HCT116 (cell line): Measurements from ENCODE around the gene HOXB7. TPM values are rescaled to one million over a fixed set of nuclear protein-coding genes. Genes with fewer than 3 reads are reported as not detected.

Experiments used
- ATAC-seq: fragments of 200-7000 bp; cut with Tn5 transposase; 2 replicates; pipeline ENCODE4 v1.9.1; 2020; ENCODE audit warnings: mild to moderate bottlenecking, moderate library complexity
- BruUV-seq: library from RNA; stranded (reverse); fragments of 400-500 nt; replicated peaks from 2 replicates; lab custom pipeline; 2021; lab: Mats Ljungman, UMichigan
- CTCF ChIA-PET: fragments of 300-600 bp; sonication (Branson Sonifier 250); formaldehyde crosslinking; loops from one replicate; lab custom pipeline; 2021; ENCODE audit warnings: antibody characterized with exemption; lab: Charles Lee
- POLR2A ChIA-PET: fragments of 300-600, 350-600 bp; sonication (Branson Sonifier 250); formaldehyde crosslinking; loops from one replicate; lab custom pipeline; 2021; ENCODE audit warnings: antibody characterized with exemption; lab: Charles Lee
- RAD21 ChIA-PET, 2 experiments: fragments of 300-600 bp; sonication (Branson Sonifier 250); formaldehyde crosslinking; loops; one replicate each; lab custom pipeline; 2023; ENCODE audit warnings: low total read pairs in 2 of 2; ENCODE audit not compliant: uncharacterized antibody in 2 of 2, unreplicated experiment in 2 of 2, low non-redundant PET in 1 of 2; lab: Charles Lee
- DNase-seq: peaks from one replicate; pipeline ENCODE4 v3.0.0-alpha.2; 2010; ENCODE audit warnings: low read depth, low spot score
- H2AFZ ChIP-seq: fragments of 200-600 bp; shearing (Covaris generic), sonication (generic); 2 replicates; pipeline ENCODE4 v1.6.1; 2017; ENCODE audit warnings: low read depth, mixed run types, mixed read lengths, antibody characterized with exemption, low read length; ENCODE audit not compliant: poor library complexity, severe bottlenecking
- H3K27ac ChIP-seq: 2 replicates; pipeline ENCODE4 v1.5.1; 2012; ENCODE audit warnings: low read depth, low read length
- H3K27me3 ChIP-seq: fragments of 200-600 bp; sonication (generic); 2 replicates; pipeline ENCODE4 v1.6.1; 2016; ENCODE audit warnings: mixed run types, low read length, mixed read lengths; ENCODE audit not compliant: insufficient read depth
- H3K36me3 ChIP-seq, 2 experiments: fragments of 200-500 bp in 1 of 2; fragments of 200-600 bp in 1 of 2; sonication (Bioruptor generic) in 1 of 2; sonication (generic) in 1 of 2; 2 replicates each; pipeline versions ENCODE4 v1.5.1 to v1.6.1; 2014 to 2016; ENCODE audit warnings: low read length in 2 of 2, inconsistent platforms in 1 of 2, mixed read lengths in 1 of 2, mixed run types in 1 of 2; ENCODE audit not compliant: insufficient read depth in 2 of 2, control insufficient read depth in 1 of 2
- H3K4me1 ChIP-seq, 2 experiments: fragments of 200-600 bp in 1 of 2; sonication (generic) in 1 of 2; 2 replicates each; pipeline versions ENCODE4 v1.5.1 to v1.6.1; 2012 to 2017; ENCODE audit warnings: low read length in 2 of 2, inconsistent platforms in 1 of 2, mild to moderate bottlenecking in 1 of 2, mixed read lengths in 1 of 2, mixed run types in 1 of 2, moderate library complexity in 1 of 2; ENCODE audit not compliant: insufficient read depth in 2 of 2, control insufficient read depth in 1 of 2
- H3K4me2 ChIP-seq: fragments of 200-600 bp; sonication (generic); 2 replicates; pipeline ENCODE4 v1.6.1; 2017; ENCODE audit warnings: mixed run types, low read length, mixed read lengths
- H3K4me3 ChIP-seq, 2 experiments: fragments of 200-600 bp in 1 of 2; sonication (generic) in 1 of 2; replicated peaks in 1 of 2; 2 replicates each; pipeline ENCODE4 v1.5.1; 2011 to 2016; ENCODE audit warnings: low read length in 2 of 2, control low read depth in 1 of 2, low read depth in 1 of 2, mild to moderate bottlenecking in 1 of 2, mixed read lengths in 1 of 2, mixed run types in 1 of 2
- H3K79me2 ChIP-seq: fragments of 200-600 bp; sonication (generic); 2 replicates; pipeline ENCODE4 v1.6.1; 2017; ENCODE audit warnings: mild to moderate bottlenecking, mixed run types, low read length, moderate library complexity, mixed read lengths; ENCODE audit not compliant: insufficient read depth
- H3K9ac ChIP-seq: fragments of 200-600 bp; sonication (generic); 2 replicates; pipeline ENCODE4 v1.6.1; 2016; ENCODE audit warnings: low read length, mixed read lengths
- H3K9me2 ChIP-seq: fragments of 200-600 bp; sonication (generic), shearing (Covaris generic); 2 replicates; pipeline ENCODE4 v1.6.1; 2017; ENCODE audit warnings: mixed run types, mild to moderate bottlenecking, moderate library complexity; ENCODE audit not compliant: insufficient read depth
- H3K9me3 ChIP-seq, 2 experiments: fragments of 200-500 bp in 1 of 2; fragments of 200-600 bp in 1 of 2; sonication (Bioruptor generic) in 1 of 2; sonication (generic) in 1 of 2; 2 replicates each; pipeline ENCODE4 v1.6.1; 2014 to 2017; ENCODE audit warnings: low read length in 2 of 2, mixed read lengths in 2 of 2, inconsistent platforms in 1 of 2, low read depth in 1 of 2, mild to moderate bottlenecking in 1 of 2, mixed run types in 1 of 2, moderate library complexity in 1 of 2; ENCODE audit not compliant: control insufficient read depth in 1 of 2, insufficient read depth in 1 of 2
- H4K20me1 ChIP-seq: fragments of 200-600 bp; sonication (generic), shearing (Covaris generic); 2 replicates; pipeline ENCODE4 v1.6.1; 2017; ENCODE audit warnings: mixed run types, mild to moderate bottlenecking, moderate library complexity; ENCODE audit not compliant: insufficient read depth
- CTCF ChIP-seq, 3 experiments: fragments of 200-600 bp in 1 of 3; sonication (generic) in 1 of 3; IDR thresholded peaks in 2 of 3; conservative IDR thresholded peaks in 1 of 3; 2 replicates each; pipeline ENCODE4 v1.5.1; 2012 to 2017; ENCODE audit warnings: low read depth in 2 of 3, low read length in 2 of 3, antibody characterized with exemption in 1 of 3, borderline replicate concordance in 1 of 3, control low read depth in 1 of 3, mild to moderate bottlenecking in 1 of 3, mixed read lengths in 1 of 3, mixed run types in 1 of 3, moderate library complexity in 1 of 3; ENCODE audit not compliant: insufficient read depth in 1 of 3
- EGR1 ChIP-seq: IDR thresholded peaks from 2 replicates; pipeline ENCODE4 v1.6.1; 2012; ENCODE audit warnings: low read depth
- EZH2 ChIP-seq: fragments of 200-600 bp; sonication (generic); IDR thresholded peaks from 2 replicates; pipeline ENCODE4 v1.6.1; 2017; ENCODE audit warnings: antibody characterized with exemption, mixed run types
- EZH2phosphoT487 ChIP-seq: fragments of 200-600 bp; IDR thresholded peaks from 2 replicates; pipeline ENCODE4 v1.6.1; 2018; ENCODE audit warnings: antibody characterized with exemption, borderline replicate concordance
- FOSL1 ChIP-seq: IDR thresholded peaks from 2 replicates; pipeline ENCODE4 v1.6.1; 2012; ENCODE audit warnings: low read depth
- JUND ChIP-seq: IDR thresholded peaks from 2 replicates; pipeline ENCODE4 v1.6.1; 2012
- POLR2A ChIP-seq: IDR thresholded peaks from 2 replicates; pipeline ENCODE4 v1.7.0; 2011; ENCODE audit warnings: borderline replicate concordance; ENCODE audit not compliant: insufficient read depth, insufficient read length; ENCODE audit errors: extremely low read depth
- POLR2AphosphoS5 ChIP-seq: IDR thresholded peaks from 2 replicates; pipeline ENCODE4 v1.6.1; 2011; ENCODE audit warnings: mild to moderate bottlenecking, low read depth, low read length, moderate library complexity
- RAD21 ChIP-seq: IDR thresholded peaks from 2 replicates; pipeline ENCODE4 v1.6.1; 2012; ENCODE audit warnings: low read depth, mild to moderate bottlenecking
- REST ChIP-seq: IDR thresholded peaks from 2 replicates; pipeline ENCODE4 v1.6.1; 2012; ENCODE audit warnings: low read depth
- SIN3A ChIP-seq: IDR thresholded peaks from 2 replicates; pipeline ENCODE4 v1.6.1; 2012; ENCODE audit warnings: low read depth
- SRF ChIP-seq: IDR thresholded peaks from 2 replicates; pipeline ENCODE4 v1.6.1; 2012; ENCODE audit warnings: low read depth
- TCF7L2 ChIP-seq: IDR thresholded peaks from 2 replicates; pipeline ENCODE4 v1.7.0; 2011; ENCODE audit warnings: borderline replicate concordance, inconsistent platforms; ENCODE audit not compliant: insufficient read depth, insufficient read length; ENCODE audit errors: extremely low read depth
- YY1 ChIP-seq: IDR thresholded peaks from 2 replicates; pipeline ENCODE4 v1.6.1; 2011; ENCODE audit warnings: low read length, low read depth, moderate library complexity, mild to moderate bottlenecking; ENCODE audit not compliant: insufficient replicate concordance; ENCODE audit errors: extremely low read depth
- ZFX ChIP-seq: fragments of 450-650 bp; IDR thresholded peaks from 2 replicates; pipeline ENCODE4 v1.6.1; 2017
- intact Hi-C: fragments of 100-400 bp; cut with micrococcal nuclease; formaldehyde crosslinking; loops from 2 replicates; pipeline ENCODE4 v1.10.0; 2022
- total RNA-seq: library from RNA; stranded (reverse); gene quantifications from one replicate; pipeline ENCODE4 v1.2.1, GENCODE V29; 2021; ENCODE audit not compliant: unreplicated experiment
- TF ChIP-seq, protein P1 (sequence below): IDR thresholded peaks from 2 replicates; pipeline ENCODE4 v1.6.1; 2012
- TF ChIP-seq, protein P2 (sequence below): IDR thresholded peaks from 2 replicates; pipeline ENCODE4 v1.6.1; 2012

HOXB7 gene
- total RNA-seq, 1 experiment from 2014 or later: 33.6 TPM

- Histone ChIP-seq H3K4me2 (peak overlapping the region; percentile 66), H3K9ac (peak overlapping the region; percentile 70), H3K79me2 (peaks cover 87% of the 10 kb centered on the region), H2AFZ (no peak overlapping the region), H3K27me3 (no peaks in the 10 kb centered on the region), H3K36me3 (no peaks in the 10 kb centered on the region), H4K20me1 (no peaks in the 10 kb centered on the region), H3K9me3 (no peaks in the 10 kb centered on the region), H3K4me3 (peak overlapping the region; percentile 57 to 58), H3K4me1 (peaks cover 6 to 22% of the 10 kb centered on the region in 2 experiments; a peak in 3 of 4 replicates), H3K9me2 (no peaks in the 10 kb centered on the region), H3K27ac (peak overlapping the region; percentile 91)
- ATAC-seq: peak; percentile 7; the same call in 1 of the 2 replicates
- TF ChIP-seq FOSL1 (no peak), POLR2A (no peak), CTCF (IDR thresholded peaks at IDR 0.05 in 2 of 3, conservative IDR thresholded peaks at IDR 0.05 in 1 of 3; ENCODE audit: borderline replicate concordance in 1 of 3, insufficient read depth in 1 of 3, low read depth in 2 of 3, low read length in 2 of 3) (no peak), POLR2AphosphoS5 (no peak), YY1 (no peak), SRF (no peak), SIN3A (no peak), RAD21 (no peak), JUND (no peak), EZH2phosphoT487 (no peak), REST (no peak), ZFX (no peak), EZH2 (no peak), TCF7L2 (no peak), EGR1 (no peak)
- TF ChIP-seq, protein P1, sequence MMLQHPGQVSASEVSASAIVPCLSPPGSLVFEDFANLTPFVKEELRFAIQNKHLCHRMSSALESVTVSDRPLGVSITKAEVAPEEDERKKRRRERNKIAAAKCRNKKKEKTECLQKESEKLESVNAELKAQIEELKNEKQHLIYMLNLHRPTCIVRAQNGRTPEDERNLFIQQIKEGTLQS: no peak
- TF ChIP-seq, protein P2, sequence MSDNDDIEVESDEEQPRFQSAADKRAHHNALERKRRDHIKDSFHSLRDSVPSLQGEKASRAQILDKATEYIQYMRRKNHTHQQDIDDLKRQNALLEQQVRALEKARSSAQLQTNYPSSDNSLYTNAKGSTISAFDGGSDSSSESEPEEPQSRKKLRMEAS: no peak
- RAD21 ChIA-PET: no interaction called here
- DNase-seq: no peak
- POLR2A ChIA-PET: no interaction called here
- intact Hi-C loops: no loop called here
- CTCF ChIA-PET: interaction anchor here (0.9 kb wide), 1 partner anchor 10 kb away, joined by 3 read pairs; no protein-coding TSS in a partner anchor
- no TSS peak for BruUV-seq
Observed at GRCh38 chr17:48577330-48577945, 33.4 kb downstream of the HOXB7 start.
